Neural cell (in vitro differentiated cells): ENCODE data around the gene BCAS4.

Experiments
- EZH2 ChIP-seq: fragments of 200-600, 300-800 bp; shearing (Covaris generic), sonication (generic); IDR thresholded peaks from 2 replicates; pipeline ENCODE4 v1.6.1; 2014; ENCODE audit warnings: antibody characterized with exemption, low read length, borderline replicate concordance, mild to moderate bottlenecking; ENCODE audit not compliant: insufficient read depth, poor library complexity, severe bottlenecking
- RAD21 ChIP-seq: fragments of 450-650 bp; conservative IDR thresholded peaks from 2 replicates; pipeline ENCODE4 v1.6.1; 2014; ENCODE audit warnings: antibody characterized with exemption, mild to moderate bottlenecking, moderate library complexity
- TF ChIP-seq, protein P1 (sequence below): fragments of 450-650 bp; IDR thresholded peaks from 2 replicates; pipeline ENCODE4 v1.5.1; 2014; ENCODE audit warnings: antibody characterized with exemption, mild to moderate bottlenecking, moderate library complexity; ENCODE audit not compliant: poor library complexity, severe bottlenecking
- TF ChIP-seq, protein P2 (sequence below): IDR thresholded peaks from 2 replicates; pipeline ENCODE4 v1.6.1; 2012; ENCODE audit warnings: borderline replicate concordance

DNA sequence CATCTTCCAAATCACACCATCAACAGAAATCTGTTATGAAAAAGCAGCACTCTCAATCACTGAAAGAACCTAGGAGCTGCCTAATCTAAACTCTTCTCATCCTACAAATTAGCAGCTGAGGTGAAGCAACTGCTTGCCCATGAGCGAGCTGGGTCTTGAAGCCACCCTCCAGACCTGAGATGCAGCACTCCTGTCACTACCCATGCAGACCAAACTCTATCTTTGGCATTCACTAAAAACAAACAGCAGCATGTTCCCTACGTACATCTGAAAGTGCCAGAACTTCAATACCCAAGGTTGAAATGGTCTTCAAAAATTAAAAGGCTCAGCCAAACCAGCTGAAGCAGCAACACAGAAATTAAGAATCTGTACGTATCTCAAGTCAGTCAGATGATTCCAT is 122.1 kb downstream of the BCAS4 start:
- TF ChIP-seq, protein P1, sequence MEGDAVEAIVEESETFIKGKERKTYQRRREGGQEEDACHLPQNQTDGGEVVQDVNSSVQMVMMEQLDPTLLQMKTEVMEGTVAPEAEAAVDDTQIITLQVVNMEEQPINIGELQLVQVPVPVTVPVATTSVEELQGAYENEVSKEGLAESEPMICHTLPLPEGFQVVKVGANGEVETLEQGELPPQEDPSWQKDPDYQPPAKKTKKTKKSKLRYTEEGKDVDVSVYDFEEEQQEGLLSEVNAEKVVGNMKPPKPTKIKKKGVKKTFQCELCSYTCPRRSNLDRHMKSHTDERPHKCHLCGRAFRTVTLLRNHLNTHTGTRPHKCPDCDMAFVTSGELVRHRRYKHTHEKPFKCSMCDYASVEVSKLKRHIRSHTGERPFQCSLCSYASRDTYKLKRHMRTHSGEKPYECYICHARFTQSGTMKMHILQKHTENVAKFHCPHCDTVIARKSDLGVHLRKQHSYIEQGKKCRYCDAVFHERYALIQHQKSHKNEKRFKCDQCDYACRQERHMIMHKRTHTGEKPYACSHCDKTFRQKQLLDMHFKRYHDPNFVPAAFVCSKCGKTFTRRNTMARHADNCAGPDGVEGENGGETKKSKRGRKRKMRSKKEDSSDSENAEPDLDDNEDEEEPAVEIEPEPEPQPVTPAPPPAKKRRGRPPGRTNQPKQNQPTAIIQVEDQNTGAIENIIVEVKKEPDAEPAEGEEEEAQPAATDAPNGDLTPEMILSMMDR: no peak
- no peak for TF ChIP-seq EZH2
- TF ChIP-seq RAD21: no peak
- TF ChIP-seq, protein P2, sequence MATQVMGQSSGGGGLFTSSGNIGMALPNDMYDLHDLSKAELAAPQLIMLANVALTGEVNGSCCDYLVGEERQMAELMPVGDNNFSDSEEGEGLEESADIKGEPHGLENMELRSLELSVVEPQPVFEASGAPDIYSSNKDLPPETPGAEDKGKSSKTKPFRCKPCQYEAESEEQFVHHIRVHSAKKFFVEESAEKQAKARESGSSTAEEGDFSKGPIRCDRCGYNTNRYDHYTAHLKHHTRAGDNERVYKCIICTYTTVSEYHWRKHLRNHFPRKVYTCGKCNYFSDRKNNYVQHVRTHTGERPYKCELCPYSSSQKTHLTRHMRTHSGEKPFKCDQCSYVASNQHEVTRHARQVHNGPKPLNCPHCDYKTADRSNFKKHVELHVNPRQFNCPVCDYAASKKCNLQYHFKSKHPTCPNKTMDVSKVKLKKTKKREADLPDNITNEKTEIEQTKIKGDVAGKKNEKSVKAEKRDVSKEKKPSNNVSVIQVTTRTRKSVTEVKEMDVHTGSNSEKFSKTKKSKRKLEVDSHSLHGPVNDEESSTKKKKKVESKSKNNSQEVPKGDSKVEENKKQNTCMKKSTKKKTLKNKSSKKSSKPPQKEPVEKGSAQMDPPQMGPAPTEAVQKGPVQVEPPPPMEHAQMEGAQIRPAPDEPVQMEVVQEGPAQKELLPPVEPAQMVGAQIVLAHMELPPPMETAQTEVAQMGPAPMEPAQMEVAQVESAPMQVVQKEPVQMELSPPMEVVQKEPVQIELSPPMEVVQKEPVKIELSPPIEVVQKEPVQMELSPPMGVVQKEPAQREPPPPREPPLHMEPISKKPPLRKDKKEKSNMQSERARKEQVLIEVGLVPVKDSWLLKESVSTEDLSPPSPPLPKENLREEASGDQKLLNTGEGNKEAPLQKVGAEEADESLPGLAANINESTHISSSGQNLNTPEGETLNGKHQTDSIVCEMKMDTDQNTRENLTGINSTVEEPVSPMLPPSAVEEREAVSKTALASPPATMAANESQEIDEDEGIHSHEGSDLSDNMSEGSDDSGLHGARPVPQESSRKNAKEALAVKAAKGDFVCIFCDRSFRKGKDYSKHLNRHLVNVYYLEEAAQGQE: no peak
